Measurements from ENCODE around the gene NEXN. TPM values are rescaled to one million over a fixed set of nuclear protein-coding genes. Genes with fewer than 3 reads are reported as not detected.

NEXN gene
- total and polyA plus RNA-seq, 2 donors (not counting 1 experiment from before 2014, with no cell fraction given) = 0.07 to 0.81 TPM

DNA sequence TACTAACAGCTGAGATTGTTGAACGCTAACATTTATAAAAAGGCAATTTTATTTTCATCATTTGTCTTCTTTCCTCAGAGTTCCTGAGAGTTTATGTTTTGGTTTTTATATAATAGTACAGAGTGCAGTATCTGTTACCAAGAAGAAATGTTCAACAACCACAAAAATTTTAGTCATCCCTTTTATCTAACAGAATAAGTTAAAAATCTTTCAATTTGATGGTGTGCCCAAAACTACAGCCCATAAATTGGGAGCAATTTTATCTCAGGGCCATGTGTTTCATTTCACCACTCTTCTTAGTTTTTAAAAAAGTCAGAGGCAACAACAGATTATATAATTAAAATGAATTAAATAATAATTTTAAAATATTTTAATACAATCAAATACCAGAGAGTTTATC, 37.1 kb downstream of the NEXN start:
- Histone ChIP-seq H2AFZ (ENCODE audit: insufficient read depth, low read depth, low read length, poor library complexity, severe bottlenecking) (no peak overlapping the region), H3K9me3 (ENCODE audit: control extremely low read depth in 1 of 3, control insufficient read depth in 2 of 3, insufficient read depth in 1 of 3, low read length in 2 of 3) (no peaks in the 10 kb centered on the region), H3K4me3 (ENCODE audit: control extremely low read depth in 1 of 5, extremely low read depth in 1 of 5, insufficient read depth in 1 of 5, low read depth in 2 of 5, low read length in 4 of 5) (no peak overlapping the region), H3K27me3 (replicated peaks in 1 of 4; ENCODE audit: control extremely low read depth in 1 of 4, control insufficient read depth in 3 of 4, insufficient read depth in 4 of 4, low read length in 3 of 4) (no peaks in the 10 kb centered on the region), H3K79me2 (ENCODE audit: control insufficient read depth, insufficient read depth, low read length) (no peaks in the 10 kb centered on the region), H4K20me1 (ENCODE audit: control insufficient read depth, insufficient read depth, low read length, poor library complexity, severe bottlenecking) (no peaks in the 10 kb centered on the region), H3K4me1 (ENCODE audit: control insufficient read depth in 2 of 2, insufficient read depth in 2 of 2, low read length in 2 of 2) (peaks cover 0 to 3% of the 10 kb centered on the region in 2 donors), H3K36me3 (replicated peaks in 1 of 2; ENCODE audit: control extremely low read depth in 1 of 2, control insufficient read depth in 1 of 2, extremely low read depth in 1 of 2, insufficient read depth in 2 of 2, low read length in 1 of 2) (no peaks in the 10 kb centered on the region), H3K4me2 (replicated peaks; ENCODE audit: low read depth, low read length, poor library complexity, severe bottlenecking) (no peak overlapping the region), H3K27ac (ENCODE audit: low read length in 2 of 2) (no peak overlapping the region), H3K9ac (ENCODE audit: low read length) (no peak overlapping the region)
- Mint-ChIP-seq H3K27me3 (no peaks in the 10 kb centered on the region), H3K9me3 (ENCODE audit: insufficient read depth) (no peaks in the 10 kb centered on the region), H3K4me3 (no peak overlapping the region), H3K27ac (no peak overlapping the region), H3K4me1 (peaks cover 14% of the 10 kb centered on the region)
- no peak for DNase-seq
- intact Hi-C loops (cut with micrococcal nuclease) = no loop called here
- WGBS (ENCODE audit: insufficient coverage) = no CpG with 5 or more reads among the region's 1 CpG
- POLR2A ChIA-PET = no interaction called here
- no peak for ATAC-seq (ENCODE audit: low read depth)
- CTCF ChIA-PET = no interaction called here
- TF ChIP-seq, protein P1, sequence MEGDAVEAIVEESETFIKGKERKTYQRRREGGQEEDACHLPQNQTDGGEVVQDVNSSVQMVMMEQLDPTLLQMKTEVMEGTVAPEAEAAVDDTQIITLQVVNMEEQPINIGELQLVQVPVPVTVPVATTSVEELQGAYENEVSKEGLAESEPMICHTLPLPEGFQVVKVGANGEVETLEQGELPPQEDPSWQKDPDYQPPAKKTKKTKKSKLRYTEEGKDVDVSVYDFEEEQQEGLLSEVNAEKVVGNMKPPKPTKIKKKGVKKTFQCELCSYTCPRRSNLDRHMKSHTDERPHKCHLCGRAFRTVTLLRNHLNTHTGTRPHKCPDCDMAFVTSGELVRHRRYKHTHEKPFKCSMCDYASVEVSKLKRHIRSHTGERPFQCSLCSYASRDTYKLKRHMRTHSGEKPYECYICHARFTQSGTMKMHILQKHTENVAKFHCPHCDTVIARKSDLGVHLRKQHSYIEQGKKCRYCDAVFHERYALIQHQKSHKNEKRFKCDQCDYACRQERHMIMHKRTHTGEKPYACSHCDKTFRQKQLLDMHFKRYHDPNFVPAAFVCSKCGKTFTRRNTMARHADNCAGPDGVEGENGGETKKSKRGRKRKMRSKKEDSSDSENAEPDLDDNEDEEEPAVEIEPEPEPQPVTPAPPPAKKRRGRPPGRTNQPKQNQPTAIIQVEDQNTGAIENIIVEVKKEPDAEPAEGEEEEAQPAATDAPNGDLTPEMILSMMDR (IDR thresholded peaks at IDR 0.05) = no peak
- no peak for TF ChIP-seq EZH2 (IDR thresholded peaks at IDR 0.05; ENCODE audit: borderline replicate concordance, insufficient read depth, low read depth, low read length, poor library complexity, severe bottlenecking)

DNA sequence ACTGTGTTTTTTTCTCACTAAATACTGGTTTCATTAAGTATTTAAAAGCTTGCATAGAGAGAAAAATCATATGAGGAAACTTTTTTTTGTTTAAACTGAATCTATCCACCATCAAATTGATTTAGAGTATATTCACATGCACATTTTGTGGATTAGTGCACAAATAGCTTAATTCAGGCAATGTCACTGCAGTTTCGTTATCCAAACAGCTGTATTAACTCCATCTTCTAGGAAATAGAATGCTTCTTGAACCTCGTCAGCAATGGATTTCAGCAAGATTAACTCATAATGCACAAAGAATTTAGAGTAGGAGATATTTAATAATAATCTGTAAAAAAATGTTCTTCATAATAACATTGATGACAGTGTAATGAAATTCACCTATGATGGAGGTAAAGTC, 37.5 kb downstream of the NEXN start:
- Histone ChIP-seq H3K9me3 (ENCODE audit: control extremely low read depth in 1 of 3, control insufficient read depth in 2 of 3, insufficient read depth in 1 of 3, low read length in 2 of 3) (no peaks in the 10 kb centered on the region), H3K27ac (ENCODE audit: low read length in 2 of 2) (no peak overlapping the region), H3K4me3 (ENCODE audit: control extremely low read depth in 1 of 5, extremely low read depth in 1 of 5, insufficient read depth in 1 of 5, low read depth in 2 of 5, low read length in 4 of 5) (peak overlapping the region in 2 of 5 experiments; percentile 1 to 69), H2AFZ (ENCODE audit: insufficient read depth, low read depth, low read length, poor library complexity, severe bottlenecking) (peak overlapping the region; percentile 65), H4K20me1 (ENCODE audit: control insufficient read depth, insufficient read depth, low read length, poor library complexity, severe bottlenecking) (no peaks in the 10 kb centered on the region), H3K4me1 (ENCODE audit: control insufficient read depth in 2 of 2, insufficient read depth in 2 of 2, low read length in 2 of 2) (peaks cover 0 to 3% of the 10 kb centered on the region in 2 donors), H3K9ac (ENCODE audit: low read length) (peak overlapping the region; percentile 72), H3K27me3 (replicated peaks in 1 of 4; ENCODE audit: control extremely low read depth in 1 of 4, control insufficient read depth in 3 of 4, insufficient read depth in 4 of 4, low read length in 3 of 4) (no peaks in the 10 kb centered on the region), H3K4me2 (replicated peaks; ENCODE audit: low read depth, low read length, poor library complexity, severe bottlenecking) (peak overlapping the region; percentile 62), H3K36me3 (replicated peaks in 1 of 2; ENCODE audit: control extremely low read depth in 1 of 2, control insufficient read depth in 1 of 2, extremely low read depth in 1 of 2, insufficient read depth in 2 of 2, low read length in 1 of 2) (no peaks in the 10 kb centered on the region), H3K79me2 (ENCODE audit: control insufficient read depth, insufficient read depth, low read length) (no peaks in the 10 kb centered on the region)
- CTCF ChIA-PET = no interaction called here
- Mint-ChIP-seq H3K4me1 (peaks cover 14% of the 10 kb centered on the region), H3K27ac (no peak overlapping the region), H3K4me3 (no peak overlapping the region), H3K27me3 (no peaks in the 10 kb centered on the region), H3K9me3 (ENCODE audit: insufficient read depth) (no peaks in the 10 kb centered on the region)
- ATAC-seq (ENCODE audit: low read depth) = no peak
- intact Hi-C loops (cut with micrococcal nuclease) = no loop called here
- no CpG with 5 or more reads among the region's 2 CpGs for WGBS (ENCODE audit: insufficient coverage)
- POLR2A ChIA-PET = no interaction called here
- DNase-seq = no peak
- no peak for TF ChIP-seq EZH2 (IDR thresholded peaks at IDR 0.05; ENCODE audit: borderline replicate concordance, insufficient read depth, low read depth, low read length, poor library complexity, severe bottlenecking)
- TF ChIP-seq, protein P1 (IDR thresholded peaks at IDR 0.05) = no peak

All from B cell (primary cell).